ENCODE measurements around the gene CST9L.

Gene CST9L

GRCh38 chr20:23607497-23608245 lies 39.4 kb upstream of the CST9L start:
- no peak for DNase-seq (ENCODE audit: low spot score)
- Histone ChIP-seq H3K27ac (no peak overlapping the region), H3K4me3 (no peak overlapping the region)
- TF ChIP-seq CTCF (IDR thresholded peaks at IDR 0.05): no peak

- no peak overlapping the region for H3K27ac ChIP-seq
- peak; percentile 77 for TF ChIP-seq CTCF (IDR thresholded peaks at IDR 0.05)
- no peak overlapping the region for H3K4me3 ChIP-seq
- no peak for DNase-seq (ENCODE audit: low spot score)
Measured at GRCh38 chr20:23606652-23607049, 38.4 kb upstream of the CST9L start.

GRCh38 chr20:23605867-23606651 lies 37.8 kb upstream of the CST9L start, which contains the start of gene CST9:
Gene CST9 (minus strand): TSS chr20:23605917. CDS start chr20:23605864, 53 bp downstream.
- no peak for DNase-seq (ENCODE audit: low spot score)
- H3K4me3 ChIP-seq: no peak within 1 kb of the TSS
- no peak within 1 kb of the TSS for H3K27ac ChIP-seq
- TF ChIP-seq CTCF (IDR thresholded peaks at IDR 0.05): no peak

- Histone ChIP-seq H3K4me3 (no peak overlapping the region), H3K27ac (no peak overlapping the region)
- no peak for TF ChIP-seq CTCF (IDR thresholded peaks at IDR 0.05)
- DNase-seq (ENCODE audit: low spot score): no peak
Measured at GRCh38 chr20:23604306-23604705, 36.0 kb upstream of the CST9L start.

GRCh38 chr20:23603321-23603720 lies 35.0 kb upstream of the CST9L start:
- TF ChIP-seq CTCF (IDR thresholded peaks at IDR 0.05): no peak
- no peak overlapping the region for H3K27ac ChIP-seq
- H3K4me3 ChIP-seq: no peak overlapping the region
- DNase-seq (ENCODE audit: low spot score): no peak

- no peak for DNase-seq (ENCODE audit: low spot score)
- TF ChIP-seq CTCF (IDR thresholded peaks at IDR 0.05): no peak
- Histone ChIP-seq H3K27ac (no peak overlapping the region), H3K4me3 (no peak overlapping the region)
Measured at GRCh38 chr20:23602699-23603098, 34.4 kb upstream of the CST9L start.

Measured in coronary artery (tissue), 2 donors.